WTC11 (cell line): ENCODE results near the gene CST5.

Experiments
- TF ChIP-seq, protein P1 (sequence below): sonication (generic); formaldehyde crosslinking; IDR thresholded peaks from 2 replicates; pipeline ENCODE4 v1.8.1; 2023; ENCODE audit warnings: mild to moderate bottlenecking, moderate library complexity, missing genetic modification reagents
- TF ChIP-seq, protein P2 (sequence below): sonication (generic); formaldehyde crosslinking; conservative IDR thresholded peaks from 2 replicates; pipeline ENCODE4 v1.8.1; 2022; ENCODE audit warnings: mild to moderate bottlenecking, missing genetic modification reagents
- TF ChIP-seq, protein P3 (sequence below): sonication (generic); formaldehyde crosslinking; conservative IDR thresholded peaks from 2 replicates; pipeline ENCODE4 v1.8.1; 2023; ENCODE audit warnings: mild to moderate bottlenecking, low read depth, missing genetic modification reagents, moderate library complexity

DNA sequence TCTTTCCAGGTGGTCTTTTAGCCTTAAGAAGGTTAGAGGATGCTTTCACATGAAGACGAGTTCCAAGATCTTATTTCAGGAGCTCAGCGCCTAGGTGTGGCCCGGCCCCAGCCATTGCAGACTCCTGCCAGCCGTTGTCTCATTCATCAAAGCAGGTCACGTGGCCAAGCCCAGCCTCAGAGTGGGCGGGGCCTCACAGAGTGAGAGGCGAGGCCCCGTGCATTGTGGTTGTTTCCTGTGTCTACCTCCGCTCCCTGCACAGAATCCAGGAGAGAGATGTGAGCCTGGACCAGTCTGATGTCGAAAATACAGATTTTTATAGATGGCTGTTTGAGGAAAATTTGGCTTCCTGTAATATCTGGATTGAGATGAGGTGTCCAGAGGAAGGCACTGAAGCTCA is 49.2 kb upstream of the CST5 start:
- TF ChIP-seq, protein P1, sequence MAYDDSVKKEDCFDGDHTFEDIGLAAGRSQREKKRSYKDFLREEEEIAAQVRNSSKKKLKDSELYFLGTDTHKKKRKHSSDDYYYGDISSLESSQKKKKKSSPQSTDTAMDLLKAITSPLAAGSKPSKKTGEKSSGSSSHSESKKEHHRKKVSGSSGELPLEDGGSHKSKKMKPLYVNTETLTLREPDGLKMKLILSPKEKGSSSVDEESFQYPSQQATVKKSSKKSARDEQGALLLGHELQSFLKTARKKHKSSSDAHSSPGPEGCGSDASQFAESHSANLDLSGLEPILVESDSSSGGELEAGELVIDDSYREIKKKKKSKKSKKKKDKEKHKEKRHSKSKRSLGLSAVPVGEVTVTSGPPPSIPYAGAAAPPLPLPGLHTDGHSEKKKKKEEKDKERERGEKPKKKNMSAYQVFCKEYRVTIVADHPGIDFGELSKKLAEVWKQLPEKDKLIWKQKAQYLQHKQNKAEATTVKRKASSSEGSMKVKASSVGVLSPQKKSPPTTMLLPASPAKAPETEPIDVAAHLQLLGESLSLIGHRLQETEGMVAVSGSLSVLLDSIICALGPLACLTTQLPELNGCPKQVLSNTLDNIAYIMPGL (CRISPR knock-in tag) = no peak
- TF ChIP-seq, protein P2, sequence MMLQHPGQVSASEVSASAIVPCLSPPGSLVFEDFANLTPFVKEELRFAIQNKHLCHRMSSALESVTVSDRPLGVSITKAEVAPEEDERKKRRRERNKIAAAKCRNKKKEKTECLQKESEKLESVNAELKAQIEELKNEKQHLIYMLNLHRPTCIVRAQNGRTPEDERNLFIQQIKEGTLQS (CRISPR knock-in tag) = no peak
- TF ChIP-seq, protein P3, sequence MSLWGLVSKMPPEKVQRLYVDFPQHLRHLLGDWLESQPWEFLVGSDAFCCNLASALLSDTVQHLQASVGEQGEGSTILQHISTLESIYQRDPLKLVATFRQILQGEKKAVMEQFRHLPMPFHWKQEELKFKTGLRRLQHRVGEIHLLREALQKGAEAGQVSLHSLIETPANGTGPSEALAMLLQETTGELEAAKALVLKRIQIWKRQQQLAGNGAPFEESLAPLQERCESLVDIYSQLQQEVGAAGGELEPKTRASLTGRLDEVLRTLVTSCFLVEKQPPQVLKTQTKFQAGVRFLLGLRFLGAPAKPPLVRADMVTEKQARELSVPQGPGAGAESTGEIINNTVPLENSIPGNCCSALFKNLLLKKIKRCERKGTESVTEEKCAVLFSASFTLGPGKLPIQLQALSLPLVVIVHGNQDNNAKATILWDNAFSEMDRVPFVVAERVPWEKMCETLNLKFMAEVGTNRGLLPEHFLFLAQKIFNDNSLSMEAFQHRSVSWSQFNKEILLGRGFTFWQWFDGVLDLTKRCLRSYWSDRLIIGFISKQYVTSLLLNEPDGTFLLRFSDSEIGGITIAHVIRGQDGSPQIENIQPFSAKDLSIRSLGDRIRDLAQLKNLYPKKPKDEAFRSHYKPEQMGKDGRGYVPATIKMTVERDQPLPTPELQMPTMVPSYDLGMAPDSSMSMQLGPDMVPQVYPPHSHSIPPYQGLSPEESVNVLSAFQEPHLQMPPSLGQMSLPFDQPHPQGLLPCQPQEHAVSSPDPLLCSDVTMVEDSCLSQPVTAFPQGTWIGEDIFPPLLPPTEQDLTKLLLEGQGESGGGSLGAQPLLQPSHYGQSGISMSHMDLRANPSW (CRISPR knock-in tag) = no peak
